BJ (cell line): Measurements from ENCODE around the gene SWSAP1. TPM values are rescaled to one million over a fixed set of nuclear protein-coding genes. Genes with fewer than 3 reads are reported as not detected.
"Not testable (repeated sequence)": the region's sequence is repeated elsewhere in the genome, so short reads cannot be mapped to it uniquely, and the experiment has no call there.

Experiments used
- CTCF ChIA-PET: fragments of 350-600 bp; formaldehyde crosslinking; extraction: SDS; loops from one replicate; lab custom pipeline; 2021; ENCODE audit warnings: antibody characterized with exemption, inconsistent platforms; lab: Yijun Ruan, JAX
- POLR2A ChIA-PET: fragments of 300-600 bp; sonication (Branson Sonifier 250); formaldehyde crosslinking; extraction: SDS; loops from one replicate; lab custom pipeline; 2021; ENCODE audit warnings: antibody characterized with exemption; lab: Charles Lee
- DNase-seq: peaks from one replicate; pipeline ENCODE4 v3.0.0-alpha.2; 2011; ENCODE audit warnings: low read depth
- H3K27me3 ChIP-seq: 2 replicates; pipeline ENCODE4 v1.6.0; 2011; ENCODE audit warnings: low read length; ENCODE audit not compliant: control insufficient read depth, insufficient read depth
- H3K36me3 ChIP-seq: 2 replicates; pipeline ENCODE4 v1.5.1; 2011; ENCODE audit warnings: low read length; ENCODE audit not compliant: control insufficient read depth, insufficient read depth
- H3K4me3 ChIP-seq: 2 replicates; pipeline ENCODE4 v1.5.1; 2011; ENCODE audit warnings: low read depth, mild to moderate bottlenecking, control low read depth, low read length
- CTCF ChIP-seq: IDR thresholded peaks from 2 replicates; pipeline ENCODE4 v1.5.1; 2011; ENCODE audit warnings: low read depth, mild to moderate bottlenecking, control low read depth, inconsistent platforms, low read length, moderate library complexity; ENCODE audit not compliant: insufficient read depth
- polyA plus RNA-seq: library from polyadenylated mRNA; depleted of rRNA; stranded (reverse); fragments of >200 nt; gene quantifications from 2 replicates; pipeline ENCODE4 v1.2.3, GENCODE V29; 2011

The SWSAP1 gene
- polyA plus RNA-seq, 1 experiment: 1.0 TPM

- POLR2A ChIA-PET: no interaction called here
- TF ChIP-seq CTCF: peak; percentile 19
Observed at GRCh38 chr19:11405846-11406643, 31.6 kb downstream of the SWSAP1 start.

GRCh38 chr19:11406703-11407236 lies 32.3 kb downstream of the SWSAP1 start:
- H3K36me3 ChIP-seq, H3K4me3 ChIP-seq, POLR2A ChIA-PET, DNase-seq, H3K27me3 ChIP-seq: not testable (repeated sequence)
- CTCF ChIA-PET: interaction anchor here (0.6 to 2.6 kb wide), 3 partner anchors 26 to 1388 kb away, joined by 3 to 15 read pairs (median 3); partner anchors contain the start of gene PRKCSH

More at GRCh38 chr19:11405846-11406643, 31.6 kb downstream of the SWSAP1 start:
- no peaks in the 10 kb centered on the region for H3K27me3 ChIP-seq
- H3K4me3 ChIP-seq: no peak overlapping the region
- CTCF ChIA-PET: interaction anchor here (0.6 to 2.6 kb wide), 5 partner anchors 10 to 59 kb away, joined by 3 to 15 read pairs (median 3); partner anchors contain the start of gene PRKCSH
- H3K36me3 ChIP-seq: no peaks in the 10 kb centered on the region; the same call in 1 of the 2 replicates
- DNase-seq: no peak

DNA sequence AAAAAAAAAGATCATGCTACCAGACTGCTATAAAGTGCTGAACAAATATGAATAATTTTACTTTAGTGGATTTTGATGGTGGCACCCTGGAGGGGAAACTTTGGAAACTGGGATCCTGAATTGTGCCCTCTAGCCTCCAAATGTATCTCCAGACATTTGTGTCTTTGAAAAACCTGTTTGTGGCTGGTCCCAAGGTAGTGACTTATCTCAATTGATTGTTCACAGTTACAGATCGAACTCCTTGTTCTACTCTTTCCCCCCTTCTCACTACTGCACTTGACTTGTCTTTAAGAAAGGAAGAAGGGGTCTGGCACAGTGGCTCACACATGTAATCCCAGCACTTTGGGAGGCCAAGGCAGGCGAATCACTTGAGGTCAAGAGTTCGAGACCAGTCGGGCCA lies 34.1 kb downstream of the SWSAP1 start:
- TF ChIP-seq CTCF: no peak
- H3K4me3 ChIP-seq: no peak overlapping the region
- ChIA-PET CTCF (interaction anchor here (0.6 kb wide), 1 partner anchor 201 kb away, joined by 3 read pairs; no protein-coding TSS in a partner anchor), POLR2A (no interaction called here)
- no peaks in the 10 kb centered on the region for H3K27me3 ChIP-seq
- no peaks in the 10 kb centered on the region for H3K36me3 ChIP-seq
- DNase-seq: no peak

- DNase-seq: no peak
- ChIA-PET CTCF (no interaction called here), POLR2A (no interaction called here)
- TF ChIP-seq CTCF: no peak
- no peaks in the 10 kb centered on the region for H3K36me3 ChIP-seq
- H3K27me3 ChIP-seq: no peaks in the 10 kb centered on the region
- H3K4me3 ChIP-seq: no peak overlapping the region
Observed at GRCh38 chr19:11410682-11411081, 36.2 kb downstream of the SWSAP1 start.

DNA sequence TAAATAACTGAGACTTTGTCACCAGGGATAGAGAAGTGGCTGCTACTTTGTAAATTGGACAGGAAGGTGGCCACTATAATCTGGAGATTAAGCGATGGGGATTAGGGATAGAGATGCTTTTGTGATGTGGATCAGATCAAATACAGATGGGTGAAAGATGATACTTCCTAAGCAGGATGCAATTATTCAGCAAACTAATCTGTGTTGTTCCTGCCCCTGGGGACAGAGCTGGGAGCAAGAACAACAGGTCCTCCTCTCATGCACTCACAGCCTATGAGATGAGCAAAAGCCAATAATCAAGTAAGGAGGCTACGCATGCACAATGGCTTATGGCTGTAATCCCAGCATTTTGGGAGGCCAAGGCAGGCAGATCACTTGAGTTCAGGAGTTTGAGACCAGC lies 40.1 kb downstream of the SWSAP1 start:
- no peak for DNase-seq
- no peaks in the 10 kb centered on the region for H3K27me3 ChIP-seq
- no peak for TF ChIP-seq CTCF
- H3K4me3 ChIP-seq: no peak overlapping the region
- H3K36me3 ChIP-seq: no peaks in the 10 kb centered on the region
- POLR2A ChIA-PET: no interaction called here
- CTCF ChIA-PET: interaction anchor here (1.0 kb wide), 1 partner anchor 37 kb away, joined by 4 read pairs; no protein-coding TSS in a partner anchor
